Keratinocyte (primary cell): ENCODE data around the gene SMPD4. TPM values are rescaled to one million over a fixed set of nuclear protein-coding genes. Genes with fewer than 3 reads are reported as not detected.
"Not testable (repeated sequence)": the region's sequence is repeated elsewhere in the genome, so short reads cannot be mapped to it uniquely, and the experiment has no call there.

Experiments
- DNase-seq: peaks from one replicate; pipeline ENCODE4 v3.0.0-alpha.2; 2011; ENCODE audit warnings: low read depth, missing footprints, low spot score
- FAIRE-seq: peaks from 2 replicates; lab custom pipeline; 2011; peaks lifted over from hg19 to GRCh38; lab: Jason Lieb, UNC
- H2AFZ ChIP-seq: 2 replicates; pipeline ENCODE4 v1.6.0; 2012; ENCODE audit warnings: low read length, control low read depth, inconsistent platforms; ENCODE audit not compliant: control insufficient read depth
- H3K27ac ChIP-seq: 2 replicates; pipeline ENCODE4 v1.5.1; 2011; ENCODE audit warnings: low read length; ENCODE audit not compliant: control insufficient read depth, insufficient read depth
- H3K27me3 ChIP-seq: 3 replicates; pipeline ENCODE4 v1.6.0; 2011; ENCODE audit warnings: low read length; ENCODE audit not compliant: control insufficient read depth, insufficient read depth; ENCODE audit errors: extremely low read depth
- H3K36me3 ChIP-seq, 2 experiments: 2 replicates in 1 of 2; 3 replicates in 1 of 2; pipeline ENCODE4 v1.5.1; 2011; ENCODE audit warnings: low read length in 2 of 2, mild to moderate bottlenecking in 1 of 2; ENCODE audit not compliant: control insufficient read depth in 2 of 2, insufficient read depth in 2 of 2; ENCODE audit errors: extremely low read depth in 1 of 2
- H3K4me1 ChIP-seq: 3 replicates; pipeline ENCODE4 v1.5.1; 2011; ENCODE audit warnings: low read length; ENCODE audit not compliant: control insufficient read depth, insufficient read depth; ENCODE audit errors: extremely low read depth
- H3K4me2 ChIP-seq: 3 replicates; pipeline ENCODE4 v1.6.0; 2011; ENCODE audit warnings: low read depth, low read length; ENCODE audit not compliant: control insufficient read depth, insufficient read depth; ENCODE audit errors: extremely low read depth
- H3K4me3 ChIP-seq, 3 experiments: fragments of 200-600 bp in 1 of 3; sonication (generic) in 1 of 3; 2 replicates in 2 of 3; 3 replicates in 1 of 3; pipeline ENCODE4 v1.5.1; 2011 to 2016; ENCODE audit warnings: low read length in 3 of 3, mild to moderate bottlenecking in 3 of 3, control low read depth in 2 of 3, inconsistent platforms in 1 of 3, low read depth in 1 of 3, mixed read lengths in 1 of 3, mixed run types in 1 of 3, moderate library complexity in 1 of 3; ENCODE audit not compliant: control insufficient read depth in 2 of 3, insufficient read depth in 2 of 3; ENCODE audit errors: extremely low read depth in 1 of 3
- H3K79me2 ChIP-seq: 2 replicates; pipeline ENCODE4 v1.6.0; 2012; ENCODE audit warnings: low read length; ENCODE audit not compliant: control insufficient read depth, insufficient read depth
- H3K9ac ChIP-seq: 3 replicates; pipeline ENCODE4 v1.6.0; 2011; ENCODE audit warnings: low read length; ENCODE audit not compliant: control insufficient read depth, insufficient read depth; ENCODE audit errors: extremely low read depth
- H3K9me1 ChIP-seq: 3 replicates; pipeline ENCODE4 v1.6.0; 2011; ENCODE audit warnings: low read length; ENCODE audit not compliant: control insufficient read depth, insufficient read depth; ENCODE audit errors: extremely low read depth
- H3K9me3 ChIP-seq: 2 replicates; pipeline ENCODE4 v1.5.1; 2012; ENCODE audit warnings: low read depth, low read length; ENCODE audit not compliant: control insufficient read depth
- H4K20me1 ChIP-seq: 3 replicates; pipeline ENCODE4 v1.6.0; 2011; ENCODE audit warnings: low read length; ENCODE audit not compliant: control insufficient read depth, insufficient read depth; ENCODE audit errors: extremely low read depth
- CTCF ChIP-seq, 3 experiments: IDR thresholded peaks in 1 of 3; conservative IDR thresholded peaks in 1 of 3; optimal IDR thresholded peaks in 1 of 3; 2 replicates in 2 of 3; 3 replicates in 1 of 3; pipeline versions ENCODE3 to v1.5.1; 2011; ENCODE audit warnings: low read length in 3 of 3, mild to moderate bottlenecking in 3 of 3, moderate library complexity in 2 of 3, control low read depth in 1 of 3, inconsistent platforms in 1 of 3; ENCODE audit not compliant: insufficient read depth in 2 of 3; ENCODE audit errors: extremely low read depth in 1 of 3
- EZH2 ChIP-seq: IDR thresholded peaks from one replicate; pipeline ENCODE4 v1.6.1; 2012; ENCODE audit warnings: inconsistent platforms, mild to moderate bottlenecking, low read length, moderate library complexity
- dilution Hi-C: fragments of 300-500 bp; cut with MboI; formaldehyde crosslinking; loops from one replicate; pipeline ENCODE4 v1.7.0; 2020; ENCODE audit warnings: low sequenced_read_pairs; ENCODE audit not compliant: extremely low pct_ligation_motif_present
- polyA plus RNA-seq, 5 experiments: library from polyadenylated mRNA; depleted of rRNA in 3 of 5; stranded (reverse) in 3 of 5; stranded (forward) in 1 of 5; unstranded in 1 of 5; fragments of >200 nt; gene quantifications; 1 replicate in 1 of 5; 2 replicates in 3 of 5; 3 replicates in 1 of 5; pipeline versions ENCODE4 v1.2.1 to v1.2.3, GENCODE V29; 2011 to 2012; ENCODE audit warnings: missing spikeins in 2 of 5, low read depth in 1 of 5, low replicate concordance in 1 of 5

Gene SMPD4
- polyA plus RNA-seq, 1 donor (not counting 4 experiments of a cell fraction or from before 2014, with no cell fraction given) = 23.8 TPM

- H3K36me3 ChIP-seq = peaks cover 13 to 21% of the 10 kb centered on the region in 2 experiments
- H3K9me1 ChIP-seq = no peaks in the 10 kb centered on the region
- H4K20me1 ChIP-seq = no peaks in the 10 kb centered on the region
- no peaks in the 10 kb centered on the region for H3K9me3 ChIP-seq
- H3K4me1 ChIP-seq = no peaks in the 10 kb centered on the region
- TF ChIP-seq CTCF (optimal IDR thresholded peaks at IDR 0.05 in 1 of 3, IDR thresholded peaks at IDR 0.05 in 1 of 3, conservative IDR thresholded peaks at IDR 0.05 in 1 of 3; ENCODE audit: extremely low read depth in 1 of 3, insufficient read depth in 2 of 3, low read length in 3 of 3) = no peak
- no peak for TF ChIP-seq EZH2
- DNase-seq (no peak), FAIRE-seq (no peak)
- no peak overlapping the region for H3K9ac ChIP-seq
- dilution Hi-C loops = no loop called here
- H3K27ac ChIP-seq = no peak overlapping the region
- H3K4me2 ChIP-seq = no peak overlapping the region
- peaks cover 5% of the 10 kb centered on the region for H3K79me2 ChIP-seq
- no peaks in the 10 kb centered on the region for H3K27me3 ChIP-seq
- H2AFZ ChIP-seq = no peak overlapping the region
- H3K4me3 ChIP-seq = no peak overlapping the region
These were observed 11.5 kb downstream of the SMPD4 start for GRCh38 chr2:130169896-130170295.

- dilution Hi-C loops = not testable (repeated sequence)
- H3K36me3 ChIP-seq = peaks cover 13 to 19% of the 10 kb centered on the region in 2 experiments
These were observed 12.2 kb downstream of the SMPD4 start for GRCh38 chr2:130169163-130169562.

GRCh38 chr2:130166611-130167010, 14.8 kb downstream of the SMPD4 start:
- FAIRE-seq, H4K20me1 ChIP-seq, H2AFZ ChIP-seq, H3K27me3 ChIP-seq, H3K4me1 ChIP-seq, H3K79me2 ChIP-seq, H3K9me1 ChIP-seq, H3K4me3 ChIP-seq, H3K9me3 ChIP-seq, dilution Hi-C loops, H3K4me2 ChIP-seq, DNase-seq, H3K9ac ChIP-seq, H3K27ac ChIP-seq: not testable (repeated sequence)
- H3K36me3 ChIP-seq = peaks cover 9 to 23% of the 10 kb centered on the region in 2 experiments

More at GRCh38 chr2:130169163-130169562, 12.2 kb downstream of the SMPD4 start:
- H3K9me3 ChIP-seq, H3K79me2 ChIP-seq, H3K9me1 ChIP-seq, H3K27ac ChIP-seq, H3K4me3 ChIP-seq, H3K27me3 ChIP-seq, FAIRE-seq, DNase-seq, H3K4me1 ChIP-seq, H3K9ac ChIP-seq, H4K20me1 ChIP-seq, H3K4me2 ChIP-seq, H2AFZ ChIP-seq: not testable (repeated sequence)
